ENCODE measurements around the gene RAB6A.

DNA sequence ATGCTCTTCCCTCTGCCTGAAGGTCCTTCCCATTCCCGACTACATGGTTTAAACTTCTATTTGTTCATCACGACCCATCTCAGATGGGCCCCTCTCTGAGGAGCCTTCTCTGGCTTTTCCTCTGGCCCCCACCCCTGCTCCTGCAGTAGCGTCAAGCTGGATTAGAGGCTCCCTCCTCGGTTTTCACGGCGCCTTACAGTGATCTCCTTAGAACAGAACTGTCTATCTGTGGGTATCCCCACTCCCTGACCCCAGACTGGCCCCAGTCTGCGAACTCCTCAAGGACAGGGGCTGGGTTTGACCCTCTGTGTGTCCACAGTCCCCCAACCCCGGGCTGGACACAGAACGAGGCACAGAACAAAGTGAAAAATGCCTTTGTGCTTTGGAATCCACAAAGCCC is 111.7 kb downstream of the RAB6A start:
- TF ChIP-seq CTCF (IDR thresholded peaks at IDR 0.05) (no peak), ZFX (IDR thresholded peaks at IDR 0.05; ENCODE audit: borderline replicate concordance) (no peak)
